Measurements from ENCODE around the gene SCD5. TPM values are rescaled to one million over a fixed set of nuclear protein-coding genes. Genes with fewer than 3 reads are reported as not detected.

SCD5 gene
- total and polyA plus RNA-seq, 2 of the 13 experiments (the other 11 are each of a cell fraction or from before 2014, with no cell fraction given), result not detected

DNA sequence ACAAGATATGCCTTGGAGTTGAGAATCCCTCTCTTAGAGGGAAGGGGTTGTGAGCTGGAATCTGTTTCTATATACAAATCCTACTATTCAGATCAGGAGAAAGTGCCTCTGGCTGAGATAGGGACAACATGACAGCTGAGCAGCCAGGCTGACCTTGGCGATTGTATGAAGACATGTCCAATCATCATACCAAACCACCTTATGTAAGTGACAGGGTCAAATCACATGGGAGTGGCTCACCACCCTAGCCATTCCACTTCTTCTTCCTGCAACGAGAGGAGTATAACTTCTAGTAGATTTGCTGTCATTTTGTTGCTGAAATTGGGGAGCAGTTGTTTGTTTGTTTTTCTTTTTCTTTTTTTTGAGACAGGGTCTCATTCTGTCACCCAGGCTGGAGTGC lies 188.6 kb downstream of the SCD5 start:
- Histone ChIP-seq H2AFZ (ENCODE audit: low read length) (no peak overlapping the region), H4K20me1 (ENCODE audit: insufficient read depth, low read length) (no peaks in the 10 kb centered on the region), H3K27me3 (ENCODE audit: control insufficient read depth in 1 of 2, insufficient read depth in 2 of 2, low read length in 2 of 2) (no peaks in the 10 kb centered on the region; a peak in 1 of 5 replicates), H3K36me3 (replicated peaks in 1 of 2; ENCODE audit: control insufficient read depth in 1 of 2, insufficient read depth in 2 of 2, low read length in 2 of 2) (no peaks in the 10 kb centered on the region), H3K9ac (ENCODE audit: insufficient read depth, low read depth, low read length) (no peak overlapping the region), H3K27ac (ENCODE audit: extremely low read length, insufficient read depth, low read length) (no peak overlapping the region), H3K4me3 (replicated peaks in 1 of 3; ENCODE audit: insufficient read depth in 1 of 3, low read depth in 2 of 3, low read length in 3 of 3) (no peak overlapping the region), H3K4me2 (ENCODE audit: low read depth, low read length) (no peak overlapping the region), H3K79me2 (ENCODE audit: insufficient read depth, low read length) (no peaks in the 10 kb centered on the region), H3K9me3 (ENCODE audit: low read length) (no peaks in the 10 kb centered on the region), H3K4me1 (ENCODE audit: insufficient read depth, low read length) (no peaks in the 10 kb centered on the region)
- no TSS peak for BruUV-seq (replicated peaks)
- FAIRE-seq, result no peak
- intact Hi-C loops (cut with micrococcal nuclease; ENCODE audit: unreplicated experiment), result no loop called here
- no peak for ATAC-seq
- WGBS (ENCODE audit: low lambda C conversion rate), result 8% methylated on average over 2 of the region's 2 CpGs
- in situ Hi-C loops (cut with HindIII; ENCODE audit: extremely low pct_ligation_motif_present, low pct_unique_long_range_greater_than_20kb), result no loop called here
- ChIA-PET POLR2A (no interaction called here), CTCF (ENCODE audit: low intra/inter-chr PET ratio, low total read pairs) (no interaction called here)
- no peak for DNase-seq (ENCODE audit: low spot score)
- TF ChIP-seq, protein P1, sequence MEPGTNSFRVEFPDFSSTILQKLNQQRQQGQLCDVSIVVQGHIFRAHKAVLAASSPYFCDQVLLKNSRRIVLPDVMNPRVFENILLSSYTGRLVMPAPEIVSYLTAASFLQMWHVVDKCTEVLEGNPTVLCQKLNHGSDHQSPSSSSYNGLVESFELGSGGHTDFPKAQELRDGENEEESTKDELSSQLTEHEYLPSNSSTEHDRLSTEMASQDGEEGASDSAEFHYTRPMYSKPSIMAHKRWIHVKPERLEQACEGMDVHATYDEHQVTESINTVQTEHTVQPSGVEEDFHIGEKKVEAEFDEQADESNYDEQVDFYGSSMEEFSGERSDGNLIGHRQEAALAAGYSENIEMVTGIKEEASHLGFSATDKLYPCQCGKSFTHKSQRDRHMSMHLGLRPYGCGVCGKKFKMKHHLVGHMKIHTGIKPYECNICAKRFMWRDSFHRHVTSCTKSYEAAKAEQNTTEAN (CRISPR knock-in tag; conservative IDR thresholded peaks at IDR 0.05), result no peak
- TF ChIP-seq HNRNPK (IDR thresholded peaks at IDR 0.05; ENCODE audit: low read depth, low read length, poor library complexity, severe bottlenecking) (no peak), SRSF4 (IDR thresholded peaks at IDR 0.05; ENCODE audit: low read depth, low read length, poor library complexity, severe bottlenecking) (no peak), SAFB2 (CRISPR knock-in tag; IDR thresholded peaks at IDR 0.05; ENCODE audit: borderline replicate concordance, low read depth) (no peak), ZNF343 (CRISPR knock-in tag; IDR thresholded peaks at IDR 0.05) (no peak)
- TF ChIP-seq, protein P2, sequence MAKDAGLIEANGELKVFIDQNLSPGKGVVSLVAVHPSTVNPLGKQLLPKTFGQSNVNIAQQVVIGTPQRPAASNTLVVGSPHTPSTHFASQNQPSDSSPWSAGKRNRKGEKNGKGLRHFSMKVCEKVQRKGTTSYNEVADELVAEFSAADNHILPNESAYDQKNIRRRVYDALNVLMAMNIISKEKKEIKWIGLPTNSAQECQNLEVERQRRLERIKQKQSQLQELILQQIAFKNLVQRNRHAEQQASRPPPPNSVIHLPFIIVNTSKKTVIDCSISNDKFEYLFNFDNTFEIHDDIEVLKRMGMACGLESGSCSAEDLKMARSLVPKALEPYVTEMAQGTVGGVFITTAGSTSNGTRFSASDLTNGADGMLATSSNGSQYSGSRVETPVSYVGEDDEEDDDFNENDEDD (CRISPR knock-in tag; IDR thresholded peaks at IDR 0.05; ENCODE audit: borderline replicate concordance), result no peak
- TF ChIP-seq, protein P3, sequence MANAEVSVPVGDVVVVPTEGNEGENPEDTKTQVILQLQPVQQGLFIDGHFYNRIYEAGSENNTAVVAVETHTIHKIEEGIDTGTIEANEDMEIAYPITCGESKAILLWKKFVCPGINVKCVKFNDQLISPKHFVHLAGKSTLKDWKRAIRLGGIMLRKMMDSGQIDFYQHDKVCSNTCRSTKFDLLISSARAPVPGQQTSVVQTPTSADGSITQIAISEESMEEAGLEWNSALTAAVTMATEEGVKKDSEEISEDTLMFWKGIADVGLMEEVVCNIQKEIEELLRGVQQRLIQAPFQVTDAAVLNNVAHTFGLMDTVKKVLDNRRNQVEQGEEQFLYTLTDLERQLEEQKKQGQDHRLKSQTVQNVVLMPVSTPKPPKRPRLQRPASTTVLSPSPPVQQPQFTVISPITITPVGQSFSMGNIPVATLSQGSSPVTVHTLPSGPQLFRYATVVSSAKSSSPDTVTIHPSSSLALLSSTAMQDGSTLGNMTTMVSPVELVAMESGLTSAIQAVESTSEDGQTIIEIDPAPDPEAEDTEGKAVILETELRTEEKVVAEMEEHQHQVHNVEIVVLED (CRISPR knock-in tag; IDR thresholded peaks at IDR 0.05; ENCODE audit: borderline replicate concordance), result no peak
- TF ChIP-seq, protein P4, sequence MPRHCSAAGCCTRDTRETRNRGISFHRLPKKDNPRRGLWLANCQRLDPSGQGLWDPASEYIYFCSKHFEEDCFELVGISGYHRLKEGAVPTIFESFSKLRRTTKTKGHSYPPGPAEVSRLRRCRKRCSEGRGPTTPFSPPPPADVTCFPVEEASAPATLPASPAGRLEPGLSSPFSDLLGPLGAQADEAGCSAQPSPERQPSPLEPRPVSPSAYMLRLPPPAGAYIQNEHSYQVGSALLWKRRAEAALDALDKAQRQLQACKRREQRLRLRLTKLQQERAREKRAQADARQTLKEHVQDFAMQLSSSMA (CRISPR knock-in tag; IDR thresholded peaks at IDR 0.05), result no peak
- TF ChIP-seq, protein P5, sequence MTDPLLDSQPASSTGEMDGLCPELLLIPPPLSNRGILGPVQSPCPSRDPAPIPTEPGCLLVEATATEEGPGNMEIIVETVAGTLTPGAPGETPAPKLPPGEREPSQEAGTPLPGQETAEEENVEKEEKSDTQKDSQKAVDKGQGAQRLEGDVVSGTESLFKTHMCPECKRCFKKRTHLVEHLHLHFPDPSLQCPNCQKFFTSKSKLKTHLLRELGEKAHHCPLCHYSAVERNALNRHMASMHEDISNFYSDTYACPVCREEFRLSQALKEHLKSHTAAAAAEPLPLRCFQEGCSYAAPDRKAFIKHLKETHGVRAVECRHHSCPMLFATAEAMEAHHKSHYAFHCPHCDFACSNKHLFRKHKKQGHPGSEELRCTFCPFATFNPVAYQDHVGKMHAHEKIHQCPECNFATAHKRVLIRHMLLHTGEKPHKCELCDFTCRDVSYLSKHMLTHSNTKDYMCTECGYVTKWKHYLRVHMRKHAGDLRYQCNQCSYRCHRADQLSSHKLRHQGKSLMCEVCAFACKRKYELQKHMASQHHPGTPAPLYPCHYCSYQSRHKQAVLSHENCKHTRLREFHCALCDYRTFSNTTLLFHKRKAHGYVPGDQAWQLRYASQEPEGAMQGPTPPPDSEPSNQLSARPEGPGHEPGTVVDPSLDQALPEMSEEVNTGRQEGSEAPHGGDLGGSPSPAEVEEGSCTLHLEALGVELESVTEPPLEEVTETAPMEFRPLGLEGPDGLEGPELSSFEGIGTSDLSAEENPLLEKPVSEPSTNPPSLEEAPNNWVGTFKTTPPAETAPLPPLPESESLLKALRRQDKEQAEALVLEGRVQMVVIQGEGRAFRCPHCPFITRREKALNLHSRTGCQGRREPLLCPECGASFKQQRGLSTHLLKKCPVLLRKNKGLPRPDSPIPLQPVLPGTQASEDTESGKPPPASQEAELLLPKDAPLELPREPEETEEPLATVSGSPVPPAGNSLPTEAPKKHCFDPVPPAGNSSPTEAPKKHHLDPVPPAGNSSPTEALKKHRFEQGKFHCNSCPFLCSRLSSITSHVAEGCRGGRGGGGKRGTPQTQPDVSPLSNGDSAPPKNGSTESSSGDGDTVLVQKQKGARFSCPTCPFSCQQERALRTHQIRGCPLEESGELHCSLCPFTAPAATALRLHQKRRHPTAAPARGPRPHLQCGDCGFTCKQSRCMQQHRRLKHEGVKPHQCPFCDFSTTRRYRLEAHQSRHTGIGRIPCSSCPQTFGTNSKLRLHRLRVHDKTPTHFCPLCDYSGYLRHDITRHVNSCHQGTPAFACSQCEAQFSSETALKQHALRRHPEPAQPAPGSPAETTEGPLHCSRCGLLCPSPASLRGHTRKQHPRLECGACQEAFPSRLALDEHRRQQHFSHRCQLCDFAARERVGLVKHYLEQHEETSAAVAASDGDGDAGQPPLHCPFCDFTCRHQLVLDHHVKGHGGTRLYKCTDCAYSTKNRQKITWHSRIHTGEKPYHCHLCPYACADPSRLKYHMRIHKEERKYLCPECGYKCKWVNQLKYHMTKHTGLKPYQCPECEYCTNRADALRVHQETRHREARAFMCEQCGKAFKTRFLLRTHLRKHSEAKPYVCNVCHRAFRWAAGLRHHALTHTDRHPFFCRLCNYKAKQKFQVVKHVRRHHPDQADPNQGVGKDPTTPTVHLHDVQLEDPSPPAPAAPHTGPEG (CRISPR knock-in tag; IDR thresholded peaks at IDR 0.05), result no peak
